ENCODE measurements around the gene TEX52.

TEX52 gene

DNA sequence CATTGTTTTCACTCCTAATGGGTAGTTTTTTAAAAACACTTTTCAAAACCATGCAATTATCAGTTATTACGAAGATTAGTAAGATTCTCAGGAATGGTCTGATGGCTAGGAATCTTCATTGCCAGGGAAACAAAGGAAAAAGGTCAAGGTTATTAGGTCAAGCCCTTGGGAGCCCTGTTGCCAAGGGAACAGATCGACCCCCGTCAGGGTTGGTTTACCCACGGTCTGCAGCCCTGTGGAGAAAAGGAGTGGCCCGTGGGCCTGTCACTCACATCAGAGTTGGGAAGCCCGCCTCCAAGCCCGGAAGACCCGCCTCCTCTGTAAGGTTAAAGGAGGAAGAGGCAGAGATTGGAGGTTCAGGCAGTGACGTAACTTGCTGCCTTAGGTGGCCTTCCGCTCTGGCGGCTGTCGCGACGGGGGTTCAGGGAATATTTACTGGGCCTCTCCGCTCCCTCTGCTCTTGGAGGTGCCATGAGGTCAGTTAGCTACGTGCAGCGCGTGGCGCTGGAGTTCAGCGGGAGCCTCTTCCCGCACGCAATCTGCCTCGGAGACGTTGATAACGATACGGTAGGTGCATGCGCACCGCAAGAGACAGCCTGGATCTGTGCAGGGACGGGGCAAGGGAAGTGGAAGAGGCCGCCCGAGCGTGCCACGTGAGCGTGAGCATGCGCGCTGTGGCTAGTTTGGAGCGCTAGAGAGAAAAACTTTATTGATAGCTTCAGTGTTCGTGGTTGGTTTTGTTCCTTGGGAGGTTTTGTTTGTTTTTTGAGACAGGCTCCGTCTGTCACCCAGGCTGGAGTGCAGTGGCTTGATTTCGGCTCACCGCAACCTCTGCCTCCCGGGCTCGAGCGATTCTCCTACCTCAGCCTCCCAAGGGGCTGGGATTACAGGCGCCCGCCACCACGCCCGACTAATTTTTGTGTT is 44.3 kb downstream of the TEX52 start, which contains the start of gene ITFG2:
Gene ITFG2 (plus strand): TSS at position 379 of the 924 bp plus-strand sequence. CDS start 93 bp downstream, at position 472.
- Histone ChIP-seq H3K9ac (ENCODE audit: low read length) (peak within 1 kb of the TSS; percentile 94), H2BK12ac (ENCODE audit: low read length in 2 of 2) (peak within 1 kb of the TSS in 1 of 2 experiments; percentile 17), H2AK5ac (ENCODE audit: low read length, severe bottlenecking) (peak within 1 kb of the TSS; percentile 87), H3K9me3 (ENCODE audit: control insufficient read depth, low read length) (no peaks in the 10 kb centered on the region), H3K14ac (ENCODE audit: low read length in 2 of 2) (no peak within 1 kb of the TSS), H3K27me3 (ENCODE audit: control insufficient read depth in 1 of 2, insufficient read depth in 1 of 2, low read length in 2 of 2) (no peaks in the 10 kb centered on the region), H2BK15ac (ENCODE audit: low read depth, poor library complexity, severe bottlenecking) (peak within 1 kb of the TSS; percentile 77), H4K8ac (ENCODE audit: low read length) (peak within 1 kb of the TSS; percentile 100), H2BK120ac (ENCODE audit: low read depth, low read length) (peak within 1 kb of the TSS; percentile 85), H2AFZ (ENCODE audit: low read depth, low read length) (peak within 1 kb of the TSS; percentile 86), H2BK5ac (ENCODE audit: low read depth, low read length, poor library complexity, severe bottlenecking) (peak within 1 kb of the TSS; percentile 96), H3K4me1 (ENCODE audit: control insufficient read depth, insufficient read depth, low read depth, low read length) (peaks cover 3% of the 10 kb centered on the region), H3K36me3 (ENCODE audit: control insufficient read depth in 1 of 2, insufficient read depth in 2 of 2, low read depth in 1 of 2, low read length in 2 of 2) (peaks cover 10 to 11% of the 10 kb centered on the region in 2 experiments), H3K23ac (ENCODE audit: low read length in 2 of 2) (no peak within 1 kb of the TSS), H3K4me2 (ENCODE audit: low read length, poor library complexity, severe bottlenecking) (peak within 1 kb of the TSS; percentile 90), H3K18ac (ENCODE audit: low read depth in 1 of 2, low read length in 2 of 2) (peak within 1 kb of the TSS; percentile 97 to 99), H4K91ac (ENCODE audit: low read length) (peak within 1 kb of the TSS; percentile 96), H3K79me1 (replicated peaks; ENCODE audit: low read length, poor library complexity, severe bottlenecking) (peaks cover 23% of the 10 kb centered on the region), H3K27ac (ENCODE audit: low read length, poor library complexity, severe bottlenecking) (peak within 1 kb of the TSS; percentile 99), H3K4me3 (ENCODE audit: insufficient read depth in 1 of 2, low read depth in 1 of 2, low read length in 2 of 2) (peak within 1 kb of the TSS; percentile 89 to 92), H3K4ac (ENCODE audit: low read depth in 1 of 2, low read length in 2 of 2) (peak within 1 kb of the TSS in 1 of 2 experiments; percentile 92)
- peak; percentile 99 for DNase-seq
- WGBS, result under 1% methylated on average over 48 of the region's 48 CpGs

DNA sequence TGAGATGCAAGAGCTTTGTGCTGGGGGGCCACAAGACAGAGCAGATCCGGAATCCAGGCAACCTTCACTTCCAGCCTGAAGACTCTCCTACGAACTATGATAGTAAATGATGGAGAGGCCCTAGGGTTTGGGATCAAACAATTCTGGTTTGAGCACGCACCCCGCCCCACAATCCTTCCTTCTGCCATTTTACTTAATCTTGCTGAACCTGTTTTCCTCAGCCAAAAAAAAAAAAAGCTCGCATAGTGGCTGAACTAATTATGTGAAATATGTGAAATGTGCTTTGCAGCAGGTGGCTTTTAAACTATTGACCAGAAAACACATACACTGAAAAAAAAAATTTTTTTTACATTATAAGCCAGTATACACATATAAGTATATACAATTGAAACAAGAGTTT is 45.0 kb downstream of the TEX52 start:
- Histone ChIP-seq H3K4me1 (ENCODE audit: control insufficient read depth, insufficient read depth, low read depth, low read length) (peaks cover 3% of the 10 kb centered on the region), H2AK5ac (ENCODE audit: low read length, severe bottlenecking) (peak overlapping the region; percentile 87), H2AFZ (ENCODE audit: low read depth, low read length) (no peak overlapping the region), H3K23ac (ENCODE audit: low read length in 2 of 2) (no peak overlapping the region), H3K4me3 (ENCODE audit: insufficient read depth in 1 of 2, low read depth in 1 of 2, low read length in 2 of 2) (peak overlapping the region in 1 of 2 experiments; percentile 92), H3K4ac (ENCODE audit: low read depth in 1 of 2, low read length in 2 of 2) (no peak overlapping the region), H2BK120ac (ENCODE audit: low read depth, low read length) (no peak overlapping the region), H4K91ac (ENCODE audit: low read length) (peak overlapping the region; percentile 7), H3K14ac (ENCODE audit: low read length in 2 of 2) (no peak overlapping the region), H4K8ac (ENCODE audit: low read length) (peak overlapping the region; percentile 45), H3K18ac (ENCODE audit: low read depth in 1 of 2, low read length in 2 of 2) (no peak overlapping the region), H2BK5ac (ENCODE audit: low read depth, low read length, poor library complexity, severe bottlenecking) (no peak overlapping the region), H3K27me3 (ENCODE audit: control insufficient read depth in 1 of 2, insufficient read depth in 1 of 2, low read length in 2 of 2) (no peaks in the 10 kb centered on the region), H3K27ac (ENCODE audit: low read length, poor library complexity, severe bottlenecking) (no peak overlapping the region), H3K4me2 (ENCODE audit: low read length, poor library complexity, severe bottlenecking) (no peak overlapping the region), H3K9me3 (ENCODE audit: control insufficient read depth, low read length) (no peaks in the 10 kb centered on the region), H2BK15ac (ENCODE audit: low read depth, poor library complexity, severe bottlenecking) (no peak overlapping the region), H3K36me3 (ENCODE audit: control insufficient read depth in 1 of 2, insufficient read depth in 2 of 2, low read depth in 1 of 2, low read length in 2 of 2) (peaks cover 3 to 5% of the 10 kb centered on the region in 2 experiments), H2BK12ac (ENCODE audit: low read length in 2 of 2) (peak overlapping the region in 1 of 2 experiments; percentile 17), H3K79me1 (replicated peaks; ENCODE audit: low read length, poor library complexity, severe bottlenecking) (peaks cover 19% of the 10 kb centered on the region), H3K9ac (ENCODE audit: low read length) (peak overlapping the region; percentile 94)
- 100% methylated on average over 3 of the region's 5 CpGs for WGBS
- no peak for DNase-seq

DNA sequence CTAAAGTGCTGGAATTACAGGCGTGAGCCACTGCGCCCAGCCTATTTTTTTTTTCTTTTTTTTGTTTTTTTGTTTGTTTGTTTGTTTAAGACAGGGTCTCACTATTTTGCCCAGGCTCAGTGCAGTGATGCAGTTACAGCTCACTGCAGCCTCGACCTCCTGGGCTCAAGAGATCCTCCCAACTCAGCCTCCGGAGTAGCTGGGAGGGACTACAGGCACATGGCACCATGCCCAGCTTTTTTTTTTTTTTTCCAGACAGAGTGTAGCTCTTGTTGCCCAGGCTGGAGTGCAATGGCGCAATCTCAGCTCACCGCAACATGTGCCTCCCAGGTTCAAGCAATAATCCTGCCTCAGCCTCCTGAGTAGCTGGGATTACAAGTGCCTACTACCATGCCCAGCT is 50.1 kb downstream of the TEX52 start:
- Histone ChIP-seq H3K9ac (ENCODE audit: low read length) (no peak overlapping the region), H3K4ac (ENCODE audit: low read depth in 1 of 2, low read length in 2 of 2) (no peak overlapping the region), H3K4me3 (ENCODE audit: insufficient read depth in 1 of 2, low read depth in 1 of 2, low read length in 2 of 2) (no peak overlapping the region), H3K23ac (ENCODE audit: low read length in 2 of 2) (no peak overlapping the region), H2BK120ac (ENCODE audit: low read depth, low read length) (no peak overlapping the region), H3K36me3 (ENCODE audit: control insufficient read depth in 1 of 2, insufficient read depth in 2 of 2, low read depth in 1 of 2, low read length in 2 of 2) (peaks cover 12 to 30% of the 10 kb centered on the region in 2 experiments), H2AK5ac (ENCODE audit: low read length, severe bottlenecking) (no peak overlapping the region), H3K14ac (ENCODE audit: low read length in 2 of 2) (no peak overlapping the region), H4K8ac (ENCODE audit: low read length) (no peak overlapping the region), H3K4me2 (ENCODE audit: low read length, poor library complexity, severe bottlenecking) (no peak overlapping the region), H2BK5ac (ENCODE audit: low read depth, low read length, poor library complexity, severe bottlenecking) (no peak overlapping the region), H3K18ac (ENCODE audit: low read depth in 1 of 2, low read length in 2 of 2) (no peak overlapping the region), H2AFZ (ENCODE audit: low read depth, low read length) (no peak overlapping the region), H3K9me3 (ENCODE audit: control insufficient read depth, low read length) (no peaks in the 10 kb centered on the region), H4K91ac (ENCODE audit: low read length) (no peak overlapping the region), H3K4me1 (ENCODE audit: control insufficient read depth, insufficient read depth, low read depth, low read length) (peaks cover 14% of the 10 kb centered on the region), H3K27me3 (ENCODE audit: control insufficient read depth in 1 of 2, insufficient read depth in 1 of 2, low read length in 2 of 2) (no peaks in the 10 kb centered on the region), H2BK12ac (ENCODE audit: low read length in 2 of 2) (no peak overlapping the region), H3K79me1 (replicated peaks; ENCODE audit: low read length, poor library complexity, severe bottlenecking) (peaks cover 7% of the 10 kb centered on the region), H2BK15ac (ENCODE audit: low read depth, poor library complexity, severe bottlenecking) (no peak overlapping the region), H3K27ac (ENCODE audit: low read length, poor library complexity, severe bottlenecking) (no peak overlapping the region)
- WGBS, result over 99% methylated on average over 6 of the region's 6 CpGs
- no peak for DNase-seq

DNA sequence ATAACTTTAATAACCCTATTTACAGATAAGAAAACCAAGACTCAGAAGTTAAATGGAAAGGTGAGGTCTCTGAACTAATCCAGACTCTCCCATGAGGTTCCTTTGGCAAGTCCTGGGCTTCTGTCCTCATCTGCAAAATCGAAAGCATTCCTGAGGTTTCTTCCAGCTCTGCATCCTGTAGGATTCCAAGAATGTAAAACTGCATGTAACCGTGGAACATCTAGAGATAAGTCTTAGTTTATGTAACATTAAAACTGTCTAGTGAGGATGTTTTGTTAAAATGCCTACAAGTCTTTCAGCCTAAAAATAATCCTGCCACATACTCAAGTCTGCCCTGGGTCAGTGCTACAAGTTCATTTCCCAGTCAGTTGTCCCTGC is 51.7 kb downstream of the TEX52 start:
- no peak overlapping the region for H2AFZ ChIP-seq (ENCODE audit: low read depth, low read length)
- peaks cover 12% of the 10 kb centered on the region for H3K4me1 ChIP-seq (ENCODE audit: control insufficient read depth, insufficient read depth, low read depth, low read length)
- H3K79me1 ChIP-seq (replicated peaks; ENCODE audit: low read length, poor library complexity, severe bottlenecking), result peaks cover 6% of the 10 kb centered on the region
- H3K27me3 ChIP-seq (ENCODE audit: control insufficient read depth in 1 of 2, insufficient read depth in 1 of 2, low read length in 2 of 2), result no peaks in the 10 kb centered on the region
- H3K4ac ChIP-seq (ENCODE audit: low read depth in 1 of 2, low read length in 2 of 2), result no peak overlapping the region
- no peaks in the 10 kb centered on the region for H3K9me3 ChIP-seq (ENCODE audit: control insufficient read depth, low read length)
- H3K4me2 ChIP-seq (ENCODE audit: low read length, poor library complexity, severe bottlenecking), result peak overlapping the region; percentile 17
- peaks cover 28 to 46% of the 10 kb centered on the region in 2 experiments for H3K36me3 ChIP-seq (ENCODE audit: control insufficient read depth in 1 of 2, insufficient read depth in 2 of 2, low read depth in 1 of 2, low read length in 2 of 2)
- H3K18ac ChIP-seq (ENCODE audit: low read depth in 1 of 2, low read length in 2 of 2), result no peak overlapping the region
- no peak overlapping the region for H2AK5ac ChIP-seq (ENCODE audit: low read length, severe bottlenecking)
- H2BK15ac ChIP-seq (ENCODE audit: low read depth, poor library complexity, severe bottlenecking), result no peak overlapping the region
- no peak overlapping the region for H3K23ac ChIP-seq (ENCODE audit: low read length in 2 of 2)
- H2BK5ac ChIP-seq (ENCODE audit: low read depth, low read length, poor library complexity, severe bottlenecking), result no peak overlapping the region
- DNase-seq, result peak; percentile 72
- no peak overlapping the region for H3K14ac ChIP-seq (ENCODE audit: low read length in 2 of 2)
- H2BK120ac ChIP-seq (ENCODE audit: low read depth, low read length), result no peak overlapping the region
- 86% methylated on average over 1 of the region's 2 CpGs for WGBS
- no peak overlapping the region for H2BK12ac ChIP-seq (ENCODE audit: low read length in 2 of 2)
- H4K8ac ChIP-seq (ENCODE audit: low read length), result no peak overlapping the region
- H3K27ac ChIP-seq (ENCODE audit: low read length, poor library complexity, severe bottlenecking), result peak overlapping the region; percentile 94
- no peak overlapping the region for H3K4me3 ChIP-seq (ENCODE audit: insufficient read depth in 1 of 2, low read depth in 1 of 2, low read length in 2 of 2)
- H4K91ac ChIP-seq (ENCODE audit: low read length), result no peak overlapping the region
- no peak overlapping the region for H3K9ac ChIP-seq (ENCODE audit: low read length)

Data from mesenchymal stem cell (in vitro differentiated cells and primary cell).